Measurements from ENCODE around the gene ZDHHC8. TPM values are rescaled to one million over a fixed set of nuclear protein-coding genes. Genes with fewer than 3 reads are reported as not detected.

Gene ZDHHC8
- polyA plus RNA-seq, 1 experiment: 13.5 TPM

DNA sequence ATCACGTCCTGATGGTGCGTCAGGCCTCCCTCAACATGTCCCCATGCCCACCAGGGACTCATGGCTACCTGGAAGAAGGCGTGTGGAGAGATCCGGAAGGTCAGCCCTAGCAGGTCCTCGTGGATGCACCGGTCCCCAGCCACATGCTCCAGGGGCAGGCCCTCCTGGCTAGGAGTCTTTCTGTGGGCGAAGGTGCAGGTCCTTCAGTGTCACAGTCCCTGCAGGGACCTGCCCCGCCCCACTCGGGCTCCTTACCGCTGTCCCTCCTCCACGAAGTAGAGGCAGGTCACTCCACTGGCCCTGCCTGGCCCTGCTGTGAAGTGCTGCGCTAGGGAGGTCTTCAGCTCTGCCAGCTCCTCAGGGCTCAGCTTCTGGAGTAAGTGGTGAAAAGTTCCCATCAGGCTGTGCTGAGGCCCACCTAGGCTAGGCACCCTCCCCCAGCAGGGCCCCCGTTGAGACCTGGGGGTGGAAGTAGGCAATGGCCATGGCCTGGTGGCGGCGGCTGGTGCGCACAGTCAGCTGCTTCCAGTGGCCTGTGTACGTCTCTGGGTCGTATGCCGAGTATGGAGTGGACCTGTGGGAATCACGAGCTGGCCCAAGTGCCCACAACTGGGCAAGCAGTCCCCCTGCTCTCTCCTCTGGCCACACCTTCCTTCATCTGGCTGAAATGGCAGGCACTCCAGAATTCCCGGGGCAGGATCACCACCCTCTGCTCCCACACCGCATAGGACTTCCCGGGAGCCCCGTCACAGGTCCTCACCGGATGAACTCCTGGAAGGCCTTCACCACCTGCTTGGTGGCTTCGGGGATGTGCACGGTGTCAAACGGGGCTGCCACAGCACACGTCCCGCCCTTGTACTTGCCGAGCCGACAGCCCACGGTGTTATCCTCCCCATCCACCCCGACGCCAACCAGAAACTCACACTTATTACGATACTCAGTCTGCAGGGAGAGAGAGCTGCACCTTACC, 16.8 kb upstream of the ZDHHC8 start:
- ChIA-PET POLR2A (no interaction called here), CTCF (no interaction called here)
- no peak overlapping the region for H3K27ac ChIP-seq (ENCODE audit: low read depth, low read length)
- DNase-seq (ENCODE audit: low read depth, low spot score): no peak
- no peak overlapping the region for H3K4me3 ChIP-seq (ENCODE audit: low read depth, low read length)
- TF ChIP-seq, protein P1, sequence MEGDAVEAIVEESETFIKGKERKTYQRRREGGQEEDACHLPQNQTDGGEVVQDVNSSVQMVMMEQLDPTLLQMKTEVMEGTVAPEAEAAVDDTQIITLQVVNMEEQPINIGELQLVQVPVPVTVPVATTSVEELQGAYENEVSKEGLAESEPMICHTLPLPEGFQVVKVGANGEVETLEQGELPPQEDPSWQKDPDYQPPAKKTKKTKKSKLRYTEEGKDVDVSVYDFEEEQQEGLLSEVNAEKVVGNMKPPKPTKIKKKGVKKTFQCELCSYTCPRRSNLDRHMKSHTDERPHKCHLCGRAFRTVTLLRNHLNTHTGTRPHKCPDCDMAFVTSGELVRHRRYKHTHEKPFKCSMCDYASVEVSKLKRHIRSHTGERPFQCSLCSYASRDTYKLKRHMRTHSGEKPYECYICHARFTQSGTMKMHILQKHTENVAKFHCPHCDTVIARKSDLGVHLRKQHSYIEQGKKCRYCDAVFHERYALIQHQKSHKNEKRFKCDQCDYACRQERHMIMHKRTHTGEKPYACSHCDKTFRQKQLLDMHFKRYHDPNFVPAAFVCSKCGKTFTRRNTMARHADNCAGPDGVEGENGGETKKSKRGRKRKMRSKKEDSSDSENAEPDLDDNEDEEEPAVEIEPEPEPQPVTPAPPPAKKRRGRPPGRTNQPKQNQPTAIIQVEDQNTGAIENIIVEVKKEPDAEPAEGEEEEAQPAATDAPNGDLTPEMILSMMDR (IDR thresholded peaks at IDR 0.05; ENCODE audit: low read depth, low read length): no peak
- H3K27me3 ChIP-seq (ENCODE audit: control insufficient read depth, insufficient read depth, low read length): no peaks in the 10 kb centered on the region
- H3K9me3 ChIP-seq (ENCODE audit: control insufficient read depth, insufficient read depth, low read length): no peaks in the 10 kb centered on the region; the same call in 1 of the 2 replicates

DNA sequence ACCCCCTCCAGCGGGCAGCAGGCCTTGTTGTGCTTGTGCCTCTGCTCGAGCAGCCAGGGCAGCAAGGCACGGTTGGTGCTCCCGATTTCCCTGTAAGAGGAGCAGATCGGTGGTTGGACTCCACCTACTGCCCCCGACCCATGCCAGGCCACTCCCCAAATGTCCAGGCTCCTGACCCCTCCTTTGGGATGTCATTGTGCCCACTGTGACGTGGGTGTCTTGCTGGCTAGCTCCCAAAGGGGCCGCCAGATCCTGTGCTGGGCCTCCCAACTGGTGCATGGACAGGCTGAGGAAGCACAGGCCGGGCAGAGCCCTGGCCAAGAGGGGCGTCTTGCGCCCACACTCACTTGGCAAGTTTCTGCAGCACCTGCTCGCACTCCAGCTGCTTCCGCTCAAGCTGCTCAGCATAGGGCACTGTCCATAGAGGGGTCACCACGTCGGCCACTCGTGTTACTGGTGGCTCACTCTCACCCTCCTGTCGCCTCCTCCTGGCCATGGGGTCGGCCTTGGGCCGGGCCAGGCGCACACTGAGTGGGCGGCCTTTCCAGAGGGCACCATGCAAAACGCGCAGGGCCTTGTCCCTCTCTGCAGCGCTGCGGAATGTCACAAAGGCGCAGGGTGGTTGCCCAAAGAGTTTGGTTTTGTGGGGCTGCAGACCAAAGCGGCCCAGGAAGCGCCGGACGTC, 15.8 kb upstream of the ZDHHC8 start, which contains the start of gene RANBP1:
Gene RANBP1, plus strand, starts transcription at position 414 of the 685 bp plus-strand sequence. Its CDS starts 81 bp downstream, at position 495.
- peak within 1 kb of the TSS; percentile 98 for H3K4me3 ChIP-seq (ENCODE audit: low read depth, low read length)
- CTCF ChIA-PET: no interaction called here
- no peaks in the 10 kb centered on the region for H3K27me3 ChIP-seq (ENCODE audit: control insufficient read depth, insufficient read depth, low read length)
- H3K9me3 ChIP-seq (ENCODE audit: control insufficient read depth, insufficient read depth, low read length): no peaks in the 10 kb centered on the region; the same call in 1 of the 2 replicates
- DNase-seq (ENCODE audit: low read depth, low spot score): no peak
- TF ChIP-seq, protein P1 (IDR thresholded peaks at IDR 0.05; ENCODE audit: low read depth, low read length): no peak
- peak within 1 kb of the TSS; percentile 75 for H3K27ac ChIP-seq (ENCODE audit: low read depth, low read length)
- POLR2A ChIA-PET: interaction anchor here (2.7 kb wide), 1 partner anchor 14 kb away, joined by 12 read pairs; no protein-coding TSS in a partner anchor

DNA sequence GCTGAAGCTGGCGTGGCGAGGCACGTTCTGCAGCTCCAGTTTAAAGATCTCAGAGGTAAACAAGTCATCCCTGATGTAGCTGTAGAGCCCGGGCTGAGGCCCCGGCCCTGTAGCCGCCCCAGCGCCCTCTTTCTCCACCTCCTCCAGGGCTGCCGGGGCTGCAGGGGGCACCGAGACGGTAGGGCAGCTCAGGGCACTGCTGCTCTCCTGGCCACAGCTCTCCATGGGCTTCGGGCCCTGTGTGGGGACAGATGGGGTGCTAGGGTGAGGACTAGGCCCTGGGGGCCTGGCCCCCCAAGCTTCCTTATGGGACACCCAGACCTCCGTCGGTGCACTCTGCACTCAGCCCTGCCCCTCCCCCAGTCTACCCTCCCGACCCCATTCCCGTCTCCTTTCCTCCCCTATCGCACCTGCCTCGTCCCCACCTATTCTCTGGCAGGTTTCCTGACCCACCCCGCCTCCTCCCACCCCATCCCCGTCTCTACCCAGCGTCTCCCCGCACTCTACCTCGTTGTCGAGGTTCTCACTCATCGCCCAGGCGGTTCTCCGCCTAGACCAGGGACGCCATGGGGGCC, 15.1 kb upstream of the ZDHHC8 start:
- POLR2A ChIA-PET: interaction anchor here (1.0 to 2.7 kb wide), 4 partner anchors 11 to 453 kb away, joined by 3 to 14 read pairs (median 8); no protein-coding TSS in a partner anchor

GRCh38 chr22:20116951-20117632, 14.5 kb upstream of the ZDHHC8 start, which contains the start of gene TRMT2A:
Gene TRMT2A, minus strand, starts transcription at chr22:20117226. Its CDS starts 320 bp downstream, at chr22:20116906.
- TF ChIP-seq, protein P1 (IDR thresholded peaks at IDR 0.05; ENCODE audit: low read depth, low read length): no peak
- POLR2A ChIA-PET: interaction anchor here (0.8 to 2.7 kb wide), 5 partner anchors 11 to 452 kb away, joined by 3 to 14 read pairs (median 4); no protein-coding TSS in a partner anchor
- Histone ChIP-seq H3K9me3 (ENCODE audit: control insufficient read depth, insufficient read depth, low read length) (no peaks in the 10 kb centered on the region; the same call in 1 of the 2 replicates), H3K4me3 (ENCODE audit: low read depth, low read length) (peak within 1 kb of the TSS; percentile 98), H3K27me3 (ENCODE audit: control insufficient read depth, insufficient read depth, low read length) (no peaks in the 10 kb centered on the region), H3K27ac (ENCODE audit: low read depth, low read length) (peak within 1 kb of the TSS; percentile 75)
- peak; percentile 94 for DNase-seq (ENCODE audit: low read depth, low spot score)
- CTCF ChIA-PET: no interaction called here

More for the DNA sequence above, 15.1 kb upstream of the ZDHHC8 start:
- peak overlapping the region; percentile 75 for H3K27ac ChIP-seq (ENCODE audit: low read depth, low read length)
- H3K27me3 ChIP-seq (ENCODE audit: control insufficient read depth, insufficient read depth, low read length): no peaks in the 10 kb centered on the region
- TF ChIP-seq, protein P1 (IDR thresholded peaks at IDR 0.05; ENCODE audit: low read depth, low read length): no peak
- H3K4me3 ChIP-seq (ENCODE audit: low read depth, low read length): peak overlapping the region; percentile 98
- DNase-seq (ENCODE audit: low read depth, low spot score): no peak
- H3K9me3 ChIP-seq (ENCODE audit: control insufficient read depth, insufficient read depth, low read length): no peaks in the 10 kb centered on the region; the same call in 1 of the 2 replicates
- CTCF ChIA-PET: no interaction called here

Measured in AG04450 (cell line).